GM12891 (cell line): Measurements from ENCODE around the gene UGT1A9.

Experiments
- POLR2A ChIP-seq: IDR thresholded peaks from 2 replicates; pipeline ENCODE4 v1.6.1; 2011; ENCODE audit warnings: low read depth, low read length, control low read depth
- POLR2AphosphoS5 ChIP-seq: IDR thresholded peaks from 2 replicates; pipeline ENCODE4 v1.6.1; 2011; ENCODE audit warnings: low read depth, low read length, control low read depth

DNA sequence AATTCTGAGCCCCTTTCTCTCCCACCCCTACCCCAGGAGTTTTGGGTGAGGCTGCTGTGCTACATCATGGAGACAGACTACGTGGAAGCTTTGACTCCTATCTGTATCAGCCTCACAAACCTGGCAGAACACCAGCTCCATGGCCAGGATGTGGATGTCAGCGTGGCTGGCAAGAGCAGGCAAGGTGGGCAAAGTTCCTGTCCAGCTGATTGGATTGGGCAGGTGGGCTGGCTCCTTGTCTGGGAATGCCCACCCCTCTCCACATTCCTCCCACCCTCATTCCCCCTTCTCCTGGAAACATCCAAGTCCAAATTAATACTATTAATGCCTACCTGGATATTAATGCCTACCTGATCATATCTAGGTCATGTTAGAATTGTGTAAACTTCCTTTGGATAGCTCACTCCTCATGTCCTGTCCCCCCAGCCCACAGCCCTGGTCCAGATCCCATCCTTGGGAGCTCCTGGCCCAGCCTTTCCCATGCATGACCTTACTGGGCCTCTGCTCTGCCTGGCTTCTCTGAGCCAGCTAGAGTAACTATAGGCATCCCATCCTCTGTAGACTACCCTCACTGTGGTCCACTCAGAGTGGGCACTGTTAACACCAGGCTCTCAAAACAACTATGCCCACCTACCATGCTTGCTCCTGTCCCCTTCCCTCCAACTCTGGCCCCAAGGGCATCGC lies 130.6 kb downstream of the UGT1A9 start:
- TF ChIP-seq POLR2A (no peak), POLR2AphosphoS5 (no peak)
